Type B pancreatic cell (in vitro differentiated cells): Measurements from ENCODE around the gene IRS1. TPM values are rescaled to one million over a fixed set of nuclear protein-coding genes. Genes with fewer than 3 reads are reported as not detected.

Experiments used
- DNase-seq: peaks from one replicate; pipeline ENCODE4 v3.0.0; 2021; ENCODE audit warnings: mixed read lengths; ENCODE audit not compliant: unreplicated experiment; ENCODE audit errors: extremely low spot score
- H3K27ac Mint-ChIP-seq: 2 replicates; pipeline ENCODE4 v1.8.0; 2021; ENCODE audit warnings: mild to moderate bottlenecking, mixed read lengths
- H3K27me3 Mint-ChIP-seq: 2 replicates; pipeline ENCODE4 v1.8.0; 2021; ENCODE audit warnings: mixed read lengths
- H3K36me3 Mint-ChIP-seq: 2 replicates; pipeline ENCODE4 v1.8.0; 2021; ENCODE audit warnings: mixed read lengths
- H3K4me1 Mint-ChIP-seq: one replicate; pipeline ENCODE4 v1.8.0; 2021; ENCODE audit warnings: mixed read lengths; ENCODE audit not compliant: unreplicated experiment
- H3K4me3 Mint-ChIP-seq: 2 replicates; pipeline ENCODE4 v1.8.0; 2021; ENCODE audit warnings: mild to moderate bottlenecking, mixed read lengths
- H3K9me3 Mint-ChIP-seq: 2 replicates; pipeline ENCODE4 v1.8.0; 2021; ENCODE audit warnings: mixed read lengths
- total RNA-seq: library from RNA; stranded (reverse); gene quantifications from 2 replicates; pipeline ENCODE4 v1.2.1, GENCODE V29; 2021; ENCODE audit warnings: low replicate concordance
- TF ChIP-seq, protein P1 (sequence below): fragments of 200-600 bp; sonication (generic); conservative IDR thresholded peaks from 2 replicates; pipeline ENCODE4 v1.5.0; 2021; ENCODE audit warnings: antibody characterized with exemption, mild to moderate bottlenecking

Gene IRS1
- total RNA-seq, 1 donor from 2014 or later, result 25.9 TPM

DNA sequence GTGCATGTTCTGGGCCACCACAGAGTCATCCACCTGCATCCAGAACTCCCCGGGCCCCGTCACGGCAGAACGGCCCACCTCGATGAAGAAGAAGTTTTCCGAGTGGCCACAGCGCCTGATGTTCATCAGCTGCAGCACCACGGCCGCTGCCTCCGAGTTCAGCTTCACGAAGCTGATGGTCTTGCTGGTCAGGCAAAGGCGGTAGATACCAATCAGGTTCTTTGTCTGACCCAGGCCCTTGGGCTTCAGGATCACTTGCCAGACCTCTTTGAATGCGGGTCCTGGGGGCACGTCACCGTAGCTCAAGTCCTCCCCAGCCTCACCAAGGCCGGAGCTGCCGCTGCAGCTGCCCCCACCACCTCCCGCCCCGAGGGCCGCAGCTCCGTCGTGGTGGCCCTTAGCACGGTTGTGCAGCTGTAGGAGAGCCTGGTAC lies 1.6 kb downstream of the IRS1 start:
- peaks cover 6% of the 10 kb centered on the region for H3K27me3 Mint-ChIP-seq
- no peak for DNase-seq
- TF ChIP-seq, protein P1, sequence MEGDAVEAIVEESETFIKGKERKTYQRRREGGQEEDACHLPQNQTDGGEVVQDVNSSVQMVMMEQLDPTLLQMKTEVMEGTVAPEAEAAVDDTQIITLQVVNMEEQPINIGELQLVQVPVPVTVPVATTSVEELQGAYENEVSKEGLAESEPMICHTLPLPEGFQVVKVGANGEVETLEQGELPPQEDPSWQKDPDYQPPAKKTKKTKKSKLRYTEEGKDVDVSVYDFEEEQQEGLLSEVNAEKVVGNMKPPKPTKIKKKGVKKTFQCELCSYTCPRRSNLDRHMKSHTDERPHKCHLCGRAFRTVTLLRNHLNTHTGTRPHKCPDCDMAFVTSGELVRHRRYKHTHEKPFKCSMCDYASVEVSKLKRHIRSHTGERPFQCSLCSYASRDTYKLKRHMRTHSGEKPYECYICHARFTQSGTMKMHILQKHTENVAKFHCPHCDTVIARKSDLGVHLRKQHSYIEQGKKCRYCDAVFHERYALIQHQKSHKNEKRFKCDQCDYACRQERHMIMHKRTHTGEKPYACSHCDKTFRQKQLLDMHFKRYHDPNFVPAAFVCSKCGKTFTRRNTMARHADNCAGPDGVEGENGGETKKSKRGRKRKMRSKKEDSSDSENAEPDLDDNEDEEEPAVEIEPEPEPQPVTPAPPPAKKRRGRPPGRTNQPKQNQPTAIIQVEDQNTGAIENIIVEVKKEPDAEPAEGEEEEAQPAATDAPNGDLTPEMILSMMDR, result no peak
- H3K9me3 Mint-ChIP-seq, result no peaks in the 10 kb centered on the region
- H3K36me3 Mint-ChIP-seq, result peaks cover 23% of the 10 kb centered on the region
- peak overlapping the region; percentile 61 for H3K27ac Mint-ChIP-seq
- H3K4me3 Mint-ChIP-seq, result peak overlapping the region; percentile 88
- H3K4me1 Mint-ChIP-seq, result peaks cover 40% of the 10 kb centered on the region

DNA sequence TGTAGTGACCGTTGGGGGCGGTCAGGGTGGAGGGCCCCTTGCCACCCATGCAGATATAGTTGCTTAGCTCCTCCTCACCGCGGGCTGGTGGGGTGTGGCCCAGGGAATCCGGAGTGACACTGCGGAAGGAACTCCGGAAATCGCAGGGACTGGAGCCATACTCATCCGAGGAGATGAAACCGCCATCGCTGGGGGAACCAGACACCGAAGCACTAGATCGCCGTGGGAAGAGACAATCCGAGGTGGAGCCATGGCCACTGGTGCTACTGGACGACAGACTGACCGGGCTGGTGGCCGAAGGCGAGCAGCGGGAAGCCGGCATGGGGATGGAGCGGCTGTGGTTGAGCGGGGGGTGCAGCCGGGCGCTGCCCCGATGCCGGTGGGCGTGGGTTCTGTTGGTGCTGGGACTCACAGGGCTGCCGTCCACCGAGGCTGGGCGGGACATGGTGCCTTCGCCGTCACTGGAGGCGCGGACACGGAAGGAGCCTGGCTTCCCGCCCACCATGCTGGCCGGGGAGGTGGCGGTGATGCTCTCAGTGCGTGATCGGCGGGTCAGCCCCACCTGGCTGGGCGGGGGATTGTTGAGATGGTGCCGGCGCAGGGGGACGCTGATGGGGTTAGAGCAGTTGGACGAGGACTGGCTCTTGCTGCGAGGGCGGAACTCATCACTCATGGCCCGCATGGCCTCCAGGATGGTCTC lies 2.2 kb downstream of the IRS1 start:
- peaks cover 23% of the 10 kb centered on the region for H3K36me3 Mint-ChIP-seq
- H3K27ac Mint-ChIP-seq, result no peak overlapping the region
- peaks cover 3% of the 10 kb centered on the region for H3K27me3 Mint-ChIP-seq
- TF ChIP-seq, protein P1, result no peak
- H3K9me3 Mint-ChIP-seq, result no peaks in the 10 kb centered on the region
- peak; percentile 66 for DNase-seq
- peak overlapping the region; percentile 88 for H3K4me3 Mint-ChIP-seq
- peaks cover 39% of the 10 kb centered on the region for H3K4me1 Mint-ChIP-seq

DNA sequence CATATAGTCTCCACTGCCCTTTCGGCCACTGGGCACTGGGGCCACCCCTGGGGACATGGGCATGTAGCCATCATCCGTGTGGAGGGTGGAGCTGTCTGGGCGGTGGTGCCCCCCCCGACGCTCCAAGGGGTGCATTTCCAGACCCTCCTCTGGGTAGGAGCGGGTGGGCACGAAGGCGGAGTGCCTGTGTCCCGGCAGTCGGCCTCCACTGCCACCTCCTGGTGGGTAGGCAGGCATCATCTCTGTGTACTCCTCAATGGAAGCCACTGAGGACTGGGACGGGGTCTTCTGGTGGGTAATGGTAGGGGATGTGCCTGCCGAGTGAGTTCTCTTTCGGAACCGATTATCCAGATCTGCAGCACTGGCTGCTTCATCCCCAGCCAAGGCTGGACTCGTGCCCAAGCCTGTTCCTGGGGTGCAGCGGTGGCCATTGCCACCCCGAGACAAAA lies 2.8 kb downstream of the IRS1 start:
- peaks cover 3% of the 10 kb centered on the region for H3K27me3 Mint-ChIP-seq
- peaks cover 23% of the 10 kb centered on the region for H3K36me3 Mint-ChIP-seq
- no peak for DNase-seq
- peaks cover 41% of the 10 kb centered on the region for H3K4me1 Mint-ChIP-seq
- TF ChIP-seq, protein P1, result peak; percentile 53
- no peaks in the 10 kb centered on the region for H3K9me3 Mint-ChIP-seq
- no peak overlapping the region for H3K27ac Mint-ChIP-seq
- H3K4me3 Mint-ChIP-seq, result peak overlapping the region; percentile 85

DNA sequence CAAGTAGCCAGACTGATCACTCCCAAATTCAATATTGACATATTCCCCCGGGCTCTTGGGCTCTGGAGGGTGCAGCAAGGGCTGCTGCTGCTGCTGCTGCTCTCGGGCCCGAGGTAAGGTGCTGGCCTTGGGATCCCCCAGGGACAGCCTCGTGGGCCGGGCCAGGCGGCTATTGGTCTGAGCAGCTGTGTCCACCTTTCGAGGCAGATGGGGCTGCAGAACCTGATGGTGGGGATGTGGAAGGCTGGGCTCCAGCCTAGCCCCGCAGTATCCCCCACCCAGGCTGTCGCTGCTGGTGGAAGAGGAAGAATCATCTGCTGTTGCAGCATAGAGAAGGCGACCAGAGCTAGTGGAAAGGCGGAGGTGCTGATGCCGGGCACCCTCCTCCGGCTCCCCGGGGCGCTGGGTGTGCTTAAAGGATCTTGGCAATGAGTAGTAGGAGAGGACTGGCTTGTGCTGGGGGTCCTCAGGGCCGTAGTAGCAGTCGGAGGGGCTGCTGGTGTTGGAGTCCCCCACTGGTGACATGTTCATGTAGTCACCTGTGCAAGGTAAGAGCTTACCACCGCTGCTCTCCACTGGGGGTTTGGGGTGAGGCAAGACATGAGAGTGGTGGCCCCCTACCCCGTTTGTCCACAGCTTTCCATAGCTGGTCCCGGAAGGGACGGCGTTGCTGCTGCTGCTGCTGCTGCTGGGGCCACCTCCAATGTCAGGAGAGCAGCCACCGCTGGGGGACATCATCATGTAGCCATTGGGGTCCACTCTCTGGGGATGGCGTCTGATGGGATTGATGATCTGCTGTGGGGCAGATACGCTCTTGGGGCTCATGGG lies 3.4 kb downstream of the IRS1 start:
- TF ChIP-seq, protein P1, result no peak
- Mint-ChIP-seq H3K4me1 (peaks cover 37% of the 10 kb centered on the region), H3K27ac (peak overlapping the region; percentile 26), H3K4me3 (peak overlapping the region; percentile 85), H3K27me3 (no peaks in the 10 kb centered on the region), H3K36me3 (peaks cover 23% of the 10 kb centered on the region), H3K9me3 (no peaks in the 10 kb centered on the region)
- DNase-seq, result no peak

DNA sequence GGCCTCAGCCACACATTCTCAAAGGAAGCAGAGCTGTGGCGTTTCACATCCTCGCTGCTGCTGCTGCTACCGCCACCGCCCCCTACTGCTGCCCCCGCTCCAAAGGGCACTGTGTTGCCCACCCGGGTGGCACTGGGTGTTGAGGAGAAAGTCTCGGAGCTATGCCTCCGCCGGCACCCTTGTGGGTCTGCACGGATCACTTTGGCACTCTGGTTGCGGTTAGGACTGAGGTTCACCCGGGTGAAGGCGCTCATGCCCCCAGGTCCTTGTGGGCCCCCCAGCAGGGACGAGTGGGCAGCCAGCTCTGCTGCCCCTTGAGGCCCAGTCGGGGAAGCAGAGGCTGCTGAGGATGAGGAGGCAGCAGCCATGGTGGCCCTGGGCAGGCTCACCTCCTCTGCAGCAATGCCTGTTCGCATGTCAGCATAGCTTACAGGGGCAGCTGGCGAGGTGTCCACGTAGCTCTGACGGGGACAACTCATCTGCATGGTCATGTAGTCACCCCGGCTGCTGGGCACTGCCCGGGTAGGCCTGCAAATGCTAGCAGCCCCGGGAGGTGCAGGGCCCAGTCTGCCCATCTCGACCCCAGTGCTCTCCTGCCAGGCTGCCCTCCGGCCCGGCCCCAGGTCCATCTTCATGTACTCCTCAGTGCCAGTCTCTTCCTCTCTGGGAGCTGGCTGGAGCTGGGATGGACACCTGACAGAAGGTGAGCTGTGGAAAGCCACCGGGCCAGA lies 4.2 kb downstream of the IRS1 start:
- Mint-ChIP-seq H3K4me1 (peaks cover 38% of the 10 kb centered on the region), H3K4me3 (peak overlapping the region; percentile 85), H3K27me3 (no peaks in the 10 kb centered on the region), H3K9me3 (no peaks in the 10 kb centered on the region), H3K36me3 (peaks cover 23% of the 10 kb centered on the region), H3K27ac (no peak overlapping the region)
- TF ChIP-seq, protein P1, result no peak
- no peak for DNase-seq
